IMR-90 (cell line): ENCODE measurements around the gene C12orf57. TPM values are rescaled to one million over a fixed set of nuclear protein-coding genes. Genes with fewer than 3 reads are reported as not detected.

Source experiments
- ATAC-seq: fragments of 200-7000 bp; cut with Tn5 transposase; 2 replicates; pipeline ENCODE4 v1.9.1; 2020; ENCODE audit warnings: low read depth, mild to moderate bottlenecking, moderate library complexity
- BruUV-seq: library from RNA; stranded (reverse); fragments of 400-500 nt; replicated peaks from 2 replicates; lab custom pipeline; 2021; lab: Mats Ljungman, UMichigan
- CTCF ChIA-PET: fragments of 300-600 bp; formaldehyde crosslinking; extraction: SDS; loops from one replicate; lab custom pipeline; 2021; ENCODE audit warnings: antibody characterized with exemption; lab: Yijun Ruan, JAX
- POLR2A ChIA-PET: fragments of 300-600 bp; sonication (Branson Sonifier 250); formaldehyde crosslinking; loops from one replicate; lab custom pipeline; 2022; ENCODE audit warnings: antibody characterized with exemption; ENCODE audit not compliant: unreplicated experiment; lab: Charles Lee
- DNase-seq: peaks from one replicate; pipeline ENCODE4 v3.0.0; 2013
- H2AFZ ChIP-seq: replicated peaks from 2 replicates; pipeline ENCODE3; 2013; ENCODE audit warnings: low read length, mild to moderate bottlenecking; ENCODE audit not compliant: poor library complexity
- H2AK5ac ChIP-seq: 2 replicates; pipeline ENCODE4 v1.6.1; 2013; ENCODE audit warnings: low read depth, low read length, inconsistent platforms
- H2AK9ac ChIP-seq: replicated peaks from 2 replicates; pipeline ENCODE3; 2013; ENCODE audit warnings: mild to moderate bottlenecking, low read depth, low read length, moderate library complexity; ENCODE audit not compliant: poor library complexity
- H2BK120ac ChIP-seq: 2 replicates; pipeline ENCODE4 v1.6.1; 2013; ENCODE audit warnings: low read depth, low read length, inconsistent platforms
- H2BK15ac ChIP-seq: 3 replicates; pipeline ENCODE4 v1.6.1; 2013; ENCODE audit warnings: low read depth, low read length, inconsistent platforms
- H2BK20ac ChIP-seq: 2 replicates; pipeline ENCODE4 v1.6.1; 2013; ENCODE audit warnings: low read depth, mild to moderate bottlenecking, inconsistent platforms, low read length, moderate library complexity
- H2BK5ac ChIP-seq: 2 replicates; pipeline ENCODE4 v1.6.1; 2013; ENCODE audit warnings: mild to moderate bottlenecking, low read depth, low read length, inconsistent platforms; ENCODE audit not compliant: poor library complexity, severe bottlenecking
- H3K14ac ChIP-seq: replicated peaks from 2 replicates; pipeline ENCODE4 v1.6.1; 2013; ENCODE audit warnings: low read depth, low read length, inconsistent platforms
- H3K18ac ChIP-seq: 2 replicates; pipeline ENCODE4 v1.6.1; 2013; ENCODE audit warnings: low read depth, low read length, control low read depth
- H3K23ac ChIP-seq: 2 replicates; pipeline ENCODE4 v1.6.1; 2013; ENCODE audit warnings: low read depth, low read length, inconsistent platforms
- H3K27ac ChIP-seq: 2 replicates; pipeline ENCODE4 v1.5.1; 2013; ENCODE audit warnings: mild to moderate bottlenecking, control low read depth, low read length; ENCODE audit not compliant: insufficient read depth
- H3K27me3 ChIP-seq: 2 replicates; pipeline ENCODE4 v1.6.1; 2013; ENCODE audit warnings: low read length; ENCODE audit not compliant: control insufficient read depth, insufficient read depth
- H3K36me3 ChIP-seq: 2 replicates; pipeline ENCODE4 v1.6.1; 2013; ENCODE audit warnings: low read length, mixed read lengths; ENCODE audit not compliant: control insufficient read depth, insufficient read depth
- H3K4ac ChIP-seq: 2 replicates; pipeline ENCODE4 v1.6.1; 2013; ENCODE audit warnings: low read depth, low read length, inconsistent platforms
- H3K4me1 ChIP-seq: 2 replicates; pipeline ENCODE4 v1.6.1; 2013; ENCODE audit warnings: low read length, mixed read lengths; ENCODE audit not compliant: control insufficient read depth, insufficient read depth
- H3K4me2 ChIP-seq: 2 replicates; pipeline ENCODE4 v1.6.1; 2013; ENCODE audit warnings: low read depth, mild to moderate bottlenecking, control low read depth, low read length, moderate library complexity
- H3K4me3 ChIP-seq: 2 replicates; pipeline ENCODE4 v1.5.1; 2013; ENCODE audit warnings: low read depth, mild to moderate bottlenecking, control low read depth, low read length, moderate library complexity; ENCODE audit not compliant: insufficient read depth
- H3K56ac ChIP-seq: 2 replicates; pipeline ENCODE4 v1.6.1; 2013; ENCODE audit warnings: low read length, inconsistent platforms; ENCODE audit not compliant: insufficient read depth; ENCODE audit errors: extremely low read depth
- H3K79me1 ChIP-seq, 2 experiments: 2 replicates each; pipeline ENCODE4 v1.6.1; 2013; ENCODE audit warnings: low read length in 2 of 2, inconsistent platforms in 1 of 2, low read depth in 1 of 2
- H3K9ac ChIP-seq: 2 replicates; pipeline ENCODE4 v1.6.1; 2013; ENCODE audit warnings: low read depth, low read length, control low read depth
- H3K9me1 ChIP-seq: 2 replicates; pipeline ENCODE4 v1.6.1; 2013; ENCODE audit warnings: low read length, inconsistent platforms; ENCODE audit not compliant: insufficient read depth
- H3K9me3 ChIP-seq: 2 replicates; pipeline ENCODE4 v1.6.1; 2013; ENCODE audit warnings: low read length; ENCODE audit not compliant: control insufficient read depth, insufficient read depth
- H4K20me1 ChIP-seq: 2 replicates; pipeline ENCODE4 v1.6.1; 2013; ENCODE audit warnings: low read length, inconsistent platforms; ENCODE audit not compliant: insufficient read depth
- H4K5ac ChIP-seq: 2 replicates; pipeline ENCODE4 v1.6.1; 2013; ENCODE audit warnings: mild to moderate bottlenecking, low read depth, low read length, control low read depth
- H4K8ac ChIP-seq, 2 experiments: 2 replicates each; pipeline ENCODE4 v1.6.1; 2013; ENCODE audit warnings: low read depth in 2 of 2, low read length in 2 of 2, control low read depth in 1 of 2, inconsistent platforms in 1 of 2
- H4K91ac ChIP-seq: 2 replicates; pipeline ENCODE4 v1.6.1; 2013; ENCODE audit warnings: low read depth, low read length, inconsistent platforms; ENCODE audit not compliant: insufficient read depth
- CEBPB ChIP-seq: IDR thresholded peaks from 2 replicates; pipeline ENCODE4 v1.6.1; 2012; ENCODE audit warnings: low read depth, low read length, improper control_type of control experiment
- FOS ChIP-seq: fragments of 150-350 bp; IDR thresholded peaks from 2 replicates; pipeline ENCODE4 v1.6.1; 2016; ENCODE audit warnings: low read depth, low read length
- MAZ ChIP-seq: IDR thresholded peaks from 2 replicates; pipeline ENCODE4 v1.6.1; 2012; ENCODE audit warnings: low read depth, mild to moderate bottlenecking, low read length, improper control_type of control experiment, moderate library complexity, borderline replicate concordance
- WGBS, 2 experiments: methylation state at CpG; one replicate each; pipeline versions ENCODE4 v1.1.5 to v1.1.7; 2013; ENCODE audit warnings: missing lambda C conversion rate in 2 of 2; ENCODE audit not compliant: insufficient read length in 1 of 2; ENCODE audit errors: extremely low coverage in 2 of 2; 5-methylcytosine and 5-hydroxymethylcytosine counted together
- dilution Hi-C: fragments of 300-500 bp; cut with HindIII; formaldehyde crosslinking; loops from one replicate; pipeline ENCODE4 v1.14.3; 2018; ENCODE audit warnings: low sequenced_read_pairs; ENCODE audit not compliant: unreplicated experiment
- in situ Hi-C: fragments of 300-500 bp; cut with MboI; formaldehyde crosslinking; loops from 3 replicates; pipeline ENCODE4 v1.14.3; 2019; ENCODE audit warnings: low sequenced_read_pairs, inconsistent platforms, mixed read lengths
- intact Hi-C: fragments of 100-400 bp; cut with micrococcal nuclease; formaldehyde crosslinking; loops from 2 replicates; pipeline ENCODE4 v1.10.0; 2022
- polyA plus RNA-seq, 3 experiments: library from polyadenylated mRNA; depleted of rRNA; stranded (reverse); fragments of >200 nt; gene quantifications; 2 replicates each; pipeline ENCODE4 v1.2.3, GENCODE V29; 2012; ENCODE audit warnings: low replicate concordance in 1 of 3
- total RNA-seq: library from RNA; depleted of rRNA; stranded (reverse); fragments of >200 nt; gene quantifications from 2 replicates; pipeline ENCODE4 v1.2.3, GENCODE V29; 2012
- TF ChIP-seq, protein P1 (sequence below): fragments of 150-350 bp; IDR thresholded peaks from 2 replicates; pipeline ENCODE4 v1.6.1; 2016; ENCODE audit warnings: low read depth, mild to moderate bottlenecking, low read length, moderate library complexity, borderline replicate concordance

The C12orf57 gene
- total and polyA plus RNA-seq, 2 of the 4 experiments (the other 2 are of a cell fraction), result 238 to 530 TPM

DNA sequence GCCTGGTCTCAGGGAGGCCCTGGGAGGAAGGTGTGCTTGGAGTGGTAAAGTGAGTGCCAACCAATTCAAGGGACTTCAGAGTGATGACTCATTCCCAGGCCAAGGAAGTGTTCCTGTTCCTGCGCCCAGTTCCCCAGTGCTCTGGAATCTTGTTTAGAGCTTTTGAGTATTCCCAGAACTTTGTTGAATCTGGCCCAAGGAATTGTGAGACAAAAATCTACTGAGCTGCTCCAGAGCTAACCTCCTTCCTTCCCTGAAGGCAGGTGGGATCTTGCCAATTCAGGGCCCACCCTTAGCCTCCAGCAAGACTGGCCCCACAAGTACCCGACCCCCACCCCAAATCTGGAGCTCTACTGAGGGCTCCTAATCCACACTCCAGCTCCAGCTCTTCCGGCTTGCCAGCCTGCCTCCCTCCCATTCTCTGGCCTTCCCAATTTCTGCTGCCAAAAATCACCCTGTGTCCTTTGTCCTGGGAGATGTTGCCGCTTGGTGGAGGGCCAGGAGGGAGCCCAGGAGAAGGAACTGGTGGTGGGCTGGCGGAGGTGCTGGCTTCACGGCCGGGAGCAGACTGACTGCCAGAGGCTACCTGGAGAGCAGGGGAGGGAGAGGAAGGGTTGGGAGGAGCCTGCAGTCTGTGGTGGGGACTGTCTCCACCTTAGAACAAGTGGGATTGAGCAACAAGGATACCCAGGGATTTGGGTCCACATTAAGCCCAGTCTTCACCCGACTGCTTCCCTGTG is 18.1 kb upstream of the C12orf57 start:
- intact Hi-C loops (loop anchor here (2.0 kb wide), 1 partner anchor 53 kb away; the partner anchor contains the start of gene SPSB2), dilution Hi-C loops (no loop called here), in situ Hi-C loops (no loop called here)
- Histone ChIP-seq H4K20me1 (peaks cover 20% of the 10 kb centered on the region), H3K9me3 (no peaks in the 10 kb centered on the region), H2AFZ (peak overlapping the region; percentile 90), H3K4me2 (peak overlapping the region; percentile 85), H2AK9ac (peak overlapping the region; percentile 98), H3K9me1 (0 out of 2 replicates have a peak, but pooled peaks cover 3% of the 10 kb centered on the region), H4K5ac (peak overlapping the region; percentile 43), H3K36me3 (peaks cover 26% of the 10 kb centered on the region), H2BK20ac (peak overlapping the region; percentile 57), H4K8ac (peak overlapping the region; percentile 61 to 94), H2AK5ac (peak overlapping the region; percentile 97), H2BK120ac (peak overlapping the region; percentile 85), H3K14ac (peak overlapping the region; percentile 96), H3K23ac (peak overlapping the region; percentile 98), H3K4me3 (peak overlapping the region; percentile 25), H3K27ac (peak overlapping the region; percentile 93), H3K79me1 (peaks cover 11 to 33% of the 10 kb centered on the region in 2 experiments; a peak in 3 of 4 replicates), H2BK5ac (peak overlapping the region; percentile 89), H2BK15ac (peak overlapping the region; percentile 59; the same call in 2 of the 3 replicates), H4K91ac (peak overlapping the region; percentile 92), H3K9ac (peak overlapping the region; percentile 96), H3K18ac (peak overlapping the region; percentile 35), H3K27me3 (no peaks in the 10 kb centered on the region), H3K4ac (peak overlapping the region; percentile 98), H3K4me1 (peaks cover 25% of the 10 kb centered on the region), H3K56ac (peak overlapping the region; percentile 25)
- ATAC-seq (peak; percentile 28), DNase-seq (peak; percentile 90)
- TF ChIP-seq FOS, result peak; percentile 86
- TF ChIP-seq, protein P1, sequence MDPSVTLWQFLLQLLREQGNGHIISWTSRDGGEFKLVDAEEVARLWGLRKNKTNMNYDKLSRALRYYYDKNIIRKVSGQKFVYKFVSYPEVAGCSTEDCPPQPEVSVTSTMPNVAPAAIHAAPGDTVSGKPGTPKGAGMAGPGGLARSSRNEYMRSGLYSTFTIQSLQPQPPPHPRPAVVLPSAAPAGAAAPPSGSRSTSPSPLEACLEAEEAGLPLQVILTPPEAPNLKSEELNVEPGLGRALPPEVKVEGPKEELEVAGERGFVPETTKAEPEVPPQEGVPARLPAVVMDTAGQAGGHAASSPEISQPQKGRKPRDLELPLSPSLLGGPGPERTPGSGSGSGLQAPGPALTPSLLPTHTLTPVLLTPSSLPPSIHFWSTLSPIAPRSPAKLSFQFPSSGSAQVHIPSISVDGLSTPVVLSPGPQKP, result no peak
- peak; percentile 78; the same call in 1 of the 2 replicates for TF ChIP-seq MAZ
- TF ChIP-seq CEBPB, result peak; percentile 50; the same call in 1 of the 2 replicates
- POLR2A ChIA-PET, result interaction anchor here (0.6 to 2.2 kb wide), 6 partner anchors 12 to 184 kb away, joined by 3 to 11 read pairs (median 3); partner anchors contain the start of genes C12orf57, C1RL, LRRC23 and RNU7-1
- BruUV-seq, result no TSS peak
- CTCF ChIA-PET, result interaction anchor here (0.7 to 1.4 kb wide), 6 partner anchors 35 to 187 kb away, joined by 3 to 5 read pairs (median 3); partner anchors contain the start of gene SPSB2
- 0% methylated on average over 1 of the region's 8 CpGs; no CpG with 5 or more reads in 1 of the 2 experiments for WGBS, 2 experiments
